GM12864 (cell line): ENCODE measurements around the gene ZNF549.
"Not testable (repeated sequence)": the region's sequence is repeated elsewhere in the genome, so short reads cannot be mapped to it uniquely, and the experiment has no call there.

ENCODE experiments used
- DNase-seq: peaks from one replicate; pipeline ENCODE4 v3.0.0-alpha.2; 2011; ENCODE audit warnings: low read depth
- H3K4me3 ChIP-seq: 2 replicates; pipeline ENCODE4 v1.5.1; 2011; ENCODE audit warnings: mild to moderate bottlenecking, low read depth, low read length, control low read depth
- TF ChIP-seq, protein P1 (sequence below): IDR thresholded peaks from 2 replicates; pipeline ENCODE4 v1.5.1; 2011; ENCODE audit warnings: low read depth, mild to moderate bottlenecking, moderate library complexity, low read length, control low read depth, inconsistent platforms; ENCODE audit errors: missing control alignments

The ZNF549 gene

DNA sequence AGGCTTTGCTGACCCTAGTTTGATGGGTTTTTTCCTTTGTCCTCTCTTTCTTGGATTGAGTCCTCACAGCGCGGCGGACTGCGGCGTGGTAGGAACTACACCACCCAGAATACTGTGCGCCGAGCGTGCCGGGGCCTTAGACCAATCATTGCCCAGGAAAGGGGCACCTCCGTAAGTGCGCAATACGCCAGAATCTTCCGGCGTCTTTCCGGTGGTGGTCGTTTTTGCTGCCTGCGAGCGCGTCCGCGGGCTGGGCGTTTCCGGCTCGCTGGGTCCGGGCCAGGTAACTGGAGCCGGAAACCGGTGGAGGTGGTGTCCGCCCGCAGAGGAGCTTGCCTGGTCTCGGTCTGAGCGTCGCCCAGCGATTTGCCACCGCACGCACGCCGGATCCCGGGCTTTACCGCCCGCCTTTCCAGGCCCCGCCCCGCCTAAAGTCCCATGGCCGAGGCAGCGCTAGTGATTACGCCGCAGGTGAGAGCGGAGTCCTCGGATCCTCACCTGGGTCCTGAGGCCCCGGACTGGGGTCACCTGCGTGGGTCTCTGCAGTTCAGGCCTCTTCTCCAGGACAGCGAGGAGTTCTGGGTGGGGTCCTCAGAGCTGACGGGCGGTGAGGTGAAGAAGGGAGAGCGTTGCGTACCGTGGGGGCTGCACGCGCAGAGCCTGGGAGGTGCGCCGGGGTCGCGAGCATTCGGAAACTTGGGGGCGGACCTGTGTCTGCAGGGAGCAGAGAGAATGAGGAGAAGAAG, at the start of gene ZNF549:
Gene ZNF549 (plus strand): TSS at position 221 of the 746 bp plus-strand sequence. CDS start 218 bp downstream, at position 439.
- H3K4me3 ChIP-seq, result peak within 1 kb of the TSS; percentile 93
- DNase-seq, result peak; percentile 82
- TF ChIP-seq, protein P1, sequence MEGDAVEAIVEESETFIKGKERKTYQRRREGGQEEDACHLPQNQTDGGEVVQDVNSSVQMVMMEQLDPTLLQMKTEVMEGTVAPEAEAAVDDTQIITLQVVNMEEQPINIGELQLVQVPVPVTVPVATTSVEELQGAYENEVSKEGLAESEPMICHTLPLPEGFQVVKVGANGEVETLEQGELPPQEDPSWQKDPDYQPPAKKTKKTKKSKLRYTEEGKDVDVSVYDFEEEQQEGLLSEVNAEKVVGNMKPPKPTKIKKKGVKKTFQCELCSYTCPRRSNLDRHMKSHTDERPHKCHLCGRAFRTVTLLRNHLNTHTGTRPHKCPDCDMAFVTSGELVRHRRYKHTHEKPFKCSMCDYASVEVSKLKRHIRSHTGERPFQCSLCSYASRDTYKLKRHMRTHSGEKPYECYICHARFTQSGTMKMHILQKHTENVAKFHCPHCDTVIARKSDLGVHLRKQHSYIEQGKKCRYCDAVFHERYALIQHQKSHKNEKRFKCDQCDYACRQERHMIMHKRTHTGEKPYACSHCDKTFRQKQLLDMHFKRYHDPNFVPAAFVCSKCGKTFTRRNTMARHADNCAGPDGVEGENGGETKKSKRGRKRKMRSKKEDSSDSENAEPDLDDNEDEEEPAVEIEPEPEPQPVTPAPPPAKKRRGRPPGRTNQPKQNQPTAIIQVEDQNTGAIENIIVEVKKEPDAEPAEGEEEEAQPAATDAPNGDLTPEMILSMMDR, result no peak

GRCh38 chr19:57487477-57488298, 39.5 kb upstream of the ZNF549 start, which contains the start of gene ZNF419:
ZNF419 (plus strand) TSS chr19:57487750; CDS start chr19:57487951, 201 bp downstream.
- peak; percentile 88 for DNase-seq
- H3K4me3 ChIP-seq, result peak within 1 kb of the TSS; percentile 91
- TF ChIP-seq, protein P1, result peak; percentile 7

- DNase-seq, result not testable (repeated sequence)
- H3K4me3 ChIP-seq, result peak overlapping the region; percentile 34
Observed at GRCh38 chr19:57488299-57488644, 38.9 kb upstream of the ZNF549 start.

DNA sequence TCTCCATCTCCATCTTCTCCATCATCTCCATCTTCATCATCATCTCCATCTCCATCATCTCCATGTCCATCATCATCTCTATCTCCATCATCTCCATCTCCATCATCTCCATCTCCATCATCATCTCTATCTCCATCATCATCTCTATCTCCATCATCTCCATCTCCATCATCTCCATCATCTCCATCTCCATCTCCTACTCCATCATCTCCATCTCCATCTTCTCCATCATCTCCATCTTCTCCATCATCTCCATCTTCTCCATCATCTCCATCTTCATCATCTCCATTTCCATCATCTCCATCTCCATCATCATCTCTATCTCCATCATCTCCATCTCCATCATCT, 27.9 kb upstream of the ZNF549 start:
- not testable (repeated sequence) for DNase-seq, H3K4me3 ChIP-seq

DNA sequence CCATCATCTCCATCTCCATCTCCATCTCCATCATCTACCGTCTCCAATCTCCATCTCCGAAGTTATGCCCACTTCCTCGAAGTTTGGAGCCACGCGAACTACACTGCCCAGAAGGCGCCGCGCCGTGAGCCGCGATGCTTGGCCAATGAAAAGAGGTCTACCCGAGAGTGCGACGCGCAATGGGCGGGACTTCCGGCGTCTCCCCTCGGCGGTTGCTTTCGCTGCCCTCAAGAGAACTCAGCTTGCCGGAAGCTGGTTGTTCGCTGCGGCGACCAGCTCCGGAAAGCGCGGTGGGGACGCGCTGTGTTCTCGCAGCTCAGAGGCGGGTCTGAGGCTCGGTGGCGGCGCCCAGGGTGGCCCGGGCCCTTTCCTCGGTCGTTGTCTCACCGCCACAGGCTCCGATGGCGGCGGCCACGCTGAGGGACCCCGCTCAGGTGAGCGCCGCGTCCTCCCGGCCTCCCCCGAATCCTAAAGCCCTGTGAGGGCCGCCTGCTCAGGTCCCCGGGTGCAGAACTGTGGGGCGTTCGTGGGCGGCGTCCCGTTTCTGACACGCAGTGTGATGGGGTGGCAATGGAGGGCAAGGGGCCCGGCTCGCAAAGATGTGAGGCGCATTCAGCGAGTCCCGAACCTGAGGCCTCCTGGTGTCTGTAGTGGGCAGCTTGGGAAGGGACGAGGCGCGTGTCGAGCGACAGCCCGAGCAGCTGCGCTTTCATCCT, 27.3 kb upstream of the ZNF549 start, which contains the start of gene ZNF773:
Gene ZNF773 (plus strand): TSS at position 259 of the 716 bp plus-strand sequence. CDS start 143 bp downstream, at position 402.
- peak; percentile 92 for DNase-seq
- peak within 1 kb of the TSS; percentile 67 for H3K4me3 ChIP-seq

- not testable (repeated sequence) for DNase-seq
- H3K4me3 ChIP-seq, result peak overlapping the region; percentile 27
Observed at GRCh38 chr19:57500400-57500799, 26.8 kb upstream of the ZNF549 start.

DNA sequence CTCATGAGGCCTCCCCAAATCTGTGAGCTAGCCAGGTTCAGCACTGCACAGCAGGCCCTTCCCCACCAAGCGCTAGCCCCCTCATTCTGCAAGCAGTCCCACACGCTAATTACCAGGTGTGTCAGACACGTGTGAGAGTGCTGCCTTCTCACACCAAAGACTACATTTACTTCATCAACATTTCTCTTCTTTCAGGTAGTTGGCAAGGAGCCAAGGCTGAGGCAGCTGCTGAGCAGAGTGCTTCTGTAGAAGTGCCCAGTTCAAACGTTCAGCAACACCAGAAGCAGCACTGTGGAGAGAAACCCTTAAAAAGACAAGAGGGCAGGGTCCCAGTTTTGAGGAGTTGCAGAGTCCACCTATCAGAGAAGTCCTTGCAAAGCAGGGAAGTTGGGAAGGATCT, 21.0 kb upstream of the ZNF549 start:
- TF ChIP-seq, protein P1, result no peak
- DNase-seq, result no peak
- H3K4me3 ChIP-seq, result no peak overlapping the region

GRCh38 chr19:57511484-57511883, 15.7 kb upstream of the ZNF549 start:
- H3K4me3 ChIP-seq, result no peak overlapping the region
- no peak for DNase-seq
- TF ChIP-seq, protein P1, result no peak
